GM12874 (cell line): ENCODE data around the gene MYH7.

Experiments
- CTCF ChIP-seq: IDR thresholded peaks from 2 replicates; pipeline ENCODE4 v1.5.1; 2011; ENCODE audit warnings: low read depth, mild to moderate bottlenecking, control low read depth, low read length, moderate library complexity; ENCODE audit not compliant: insufficient read depth

Gene MYH7

GRCh38 chr14:23418021-23418420, 17.4 kb downstream of the MYH7 start:
- TF ChIP-seq CTCF = no peak

GRCh38 chr14:23416801-23417200, 18.7 kb downstream of the MYH7 start:
- no peak for TF ChIP-seq CTCF

- TF ChIP-seq CTCF = no peak
These were observed 19.4 kb downstream of the MYH7 start for GRCh38 chr14:23415821-23416778.

- TF ChIP-seq CTCF = no peak
These were observed 20.3 kb downstream of the MYH7 start for GRCh38 chr14:23414906-23415820.

- TF ChIP-seq CTCF = no peak
These were observed 21.2 kb downstream of the MYH7 start for GRCh38 chr14:23414254-23414653.

GRCh38 chr14:23413681-23414080, 21.8 kb downstream of the MYH7 start:
- no peak for TF ChIP-seq CTCF
